ENCODE results near the gene CHSY1. TPM values are rescaled to one million over a fixed set of nuclear protein-coding genes. Genes with fewer than 3 reads are reported as not detected.

Gene CHSY1
- total and polyA plus RNA-seq, 3 donors from 2014 or later = 20.0 to 36.1 (median 31.1) TPM

GRCh38 chr15:101283931-101284330 lies 32.1 kb upstream of the CHSY1 start:
- Histone ChIP-seq H3K4me1 (peaks cover 34% of the 10 kb centered on the region), H3K36me3 (ENCODE audit: low read depth, missing control alignments) (no peaks in the 10 kb centered on the region), H3K4me3 (no peak overlapping the region), H3K27ac (peak overlapping the region in 1 of 2 donors; percentile 53), H3K27me3 (no peaks in the 10 kb centered on the region), H3K9me3 (no peaks in the 10 kb centered on the region)
- intact Hi-C loops (cut with DNase I; ENCODE audit: low total_unique reads) = no loop called here
- WGBS, 2 donors = 73 to 79% methylated on average over 6 of the region's 6 CpGs
- TF ChIP-seq, protein P1, sequence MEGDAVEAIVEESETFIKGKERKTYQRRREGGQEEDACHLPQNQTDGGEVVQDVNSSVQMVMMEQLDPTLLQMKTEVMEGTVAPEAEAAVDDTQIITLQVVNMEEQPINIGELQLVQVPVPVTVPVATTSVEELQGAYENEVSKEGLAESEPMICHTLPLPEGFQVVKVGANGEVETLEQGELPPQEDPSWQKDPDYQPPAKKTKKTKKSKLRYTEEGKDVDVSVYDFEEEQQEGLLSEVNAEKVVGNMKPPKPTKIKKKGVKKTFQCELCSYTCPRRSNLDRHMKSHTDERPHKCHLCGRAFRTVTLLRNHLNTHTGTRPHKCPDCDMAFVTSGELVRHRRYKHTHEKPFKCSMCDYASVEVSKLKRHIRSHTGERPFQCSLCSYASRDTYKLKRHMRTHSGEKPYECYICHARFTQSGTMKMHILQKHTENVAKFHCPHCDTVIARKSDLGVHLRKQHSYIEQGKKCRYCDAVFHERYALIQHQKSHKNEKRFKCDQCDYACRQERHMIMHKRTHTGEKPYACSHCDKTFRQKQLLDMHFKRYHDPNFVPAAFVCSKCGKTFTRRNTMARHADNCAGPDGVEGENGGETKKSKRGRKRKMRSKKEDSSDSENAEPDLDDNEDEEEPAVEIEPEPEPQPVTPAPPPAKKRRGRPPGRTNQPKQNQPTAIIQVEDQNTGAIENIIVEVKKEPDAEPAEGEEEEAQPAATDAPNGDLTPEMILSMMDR (IDR thresholded peaks at IDR 0.05) = no peak
- no peak for TF ChIP-seq POLR2A (IDR thresholded peaks at IDR 0.05)
- peak; percentile 62 for DNase-seq

DNA sequence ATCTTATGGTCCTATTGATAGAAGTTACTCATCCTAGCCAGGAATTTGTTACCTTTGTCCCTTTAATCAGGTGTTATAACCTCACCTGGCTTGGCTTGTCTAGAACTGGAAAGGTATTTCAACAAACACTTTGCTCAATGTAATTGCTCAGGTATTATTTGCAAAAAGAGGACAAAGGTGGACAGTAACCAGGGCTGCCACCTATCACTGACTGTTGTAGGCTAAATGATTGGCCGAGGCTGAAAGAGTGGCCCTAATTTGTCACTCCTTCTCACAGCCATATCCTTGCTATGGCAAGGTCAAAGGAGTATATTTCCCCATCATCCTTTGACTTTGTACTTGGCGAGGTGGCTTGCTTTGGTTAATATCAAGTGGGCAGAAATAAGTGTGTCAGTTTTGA lies 28.2 kb upstream of the CHSY1 start:
- H3K4me1 ChIP-seq = peaks cover 44% of the 10 kb centered on the region
- intact Hi-C loops (cut with DNase I; ENCODE audit: low total_unique reads) = no loop called here
- TF ChIP-seq, protein P1 (IDR thresholded peaks at IDR 0.05) = no peak
- TF ChIP-seq POLR2A (IDR thresholded peaks at IDR 0.05) = no peak
- H3K27me3 ChIP-seq = no peaks in the 10 kb centered on the region
- WGBS, 2 donors = 80 to 95% methylated on average over 2 of the region's 2 CpGs
- H3K36me3 ChIP-seq (ENCODE audit: low read depth, missing control alignments) = no peaks in the 10 kb centered on the region
- no peak overlapping the region for H3K4me3 ChIP-seq
- H3K27ac ChIP-seq = no peak overlapping the region
- DNase-seq = no peak
- no peaks in the 10 kb centered on the region for H3K9me3 ChIP-seq

- no peak for TF ChIP-seq POLR2A (IDR thresholded peaks at IDR 0.05)
- TF ChIP-seq, protein P1 (IDR thresholded peaks at IDR 0.05) = no peak
- Histone ChIP-seq H3K27ac (peak overlapping the region; percentile 40 to 77), H3K4me1 (peaks cover 37% of the 10 kb centered on the region), H3K36me3 (ENCODE audit: low read depth, missing control alignments) (no peaks in the 10 kb centered on the region), H3K4me3 (peak overlapping the region; percentile 70 to 94), H3K9me3 (no peaks in the 10 kb centered on the region), H3K27me3 (no peaks in the 10 kb centered on the region)
- intact Hi-C loops (cut with DNase I; ENCODE audit: low total_unique reads) = no loop called here
- no peak for DNase-seq
- WGBS, 2 donors = 43 to 48% methylated on average over 12 of the region's 12 CpGs
Measured at GRCh38 chr15:101277943-101278564, 26.2 kb upstream of the CHSY1 start.

GRCh38 chr15:101277038-101277822 lies 25.4 kb upstream of the CHSY1 start, which contains the start of gene SELENOS:
Gene SELENOS (minus strand): TSS chr15:101277485. CDS start chr15:101277417, 68 bp downstream.
- H3K4me3 ChIP-seq = peak within 1 kb of the TSS; percentile 70 to 94
- intact Hi-C loops (cut with DNase I; ENCODE audit: low total_unique reads) = no loop called here
- H3K4me1 ChIP-seq = peaks cover 33% of the 10 kb centered on the region
- WGBS, 2 donors = 0% methylated on average over 58 to 90 of the region's 91 CpGs
- peak; percentile 94 for DNase-seq
- H3K9me3 ChIP-seq = no peaks in the 10 kb centered on the region
- no peaks in the 10 kb centered on the region for H3K27me3 ChIP-seq
- H3K36me3 ChIP-seq (ENCODE audit: low read depth, missing control alignments) = no peaks in the 10 kb centered on the region
- no peak for TF ChIP-seq POLR2A (IDR thresholded peaks at IDR 0.05)
- TF ChIP-seq, protein P1 (IDR thresholded peaks at IDR 0.05) = no peak
- peak within 1 kb of the TSS; percentile 77 to 93 for H3K27ac ChIP-seq

Measured in testis (tissue), 3 donors.